ENCODE measurements around the gene OSBPL8. TPM values are rescaled to one million over a fixed set of nuclear protein-coding genes. Genes with fewer than 3 reads are reported as not detected.

OSBPL8 gene
- total and polyA plus RNA-seq, 2 of the 8 experiments (the other 6 are each of a cell fraction or from before 2014, with no cell fraction given): 10.9 to 81.1 TPM

DNA sequence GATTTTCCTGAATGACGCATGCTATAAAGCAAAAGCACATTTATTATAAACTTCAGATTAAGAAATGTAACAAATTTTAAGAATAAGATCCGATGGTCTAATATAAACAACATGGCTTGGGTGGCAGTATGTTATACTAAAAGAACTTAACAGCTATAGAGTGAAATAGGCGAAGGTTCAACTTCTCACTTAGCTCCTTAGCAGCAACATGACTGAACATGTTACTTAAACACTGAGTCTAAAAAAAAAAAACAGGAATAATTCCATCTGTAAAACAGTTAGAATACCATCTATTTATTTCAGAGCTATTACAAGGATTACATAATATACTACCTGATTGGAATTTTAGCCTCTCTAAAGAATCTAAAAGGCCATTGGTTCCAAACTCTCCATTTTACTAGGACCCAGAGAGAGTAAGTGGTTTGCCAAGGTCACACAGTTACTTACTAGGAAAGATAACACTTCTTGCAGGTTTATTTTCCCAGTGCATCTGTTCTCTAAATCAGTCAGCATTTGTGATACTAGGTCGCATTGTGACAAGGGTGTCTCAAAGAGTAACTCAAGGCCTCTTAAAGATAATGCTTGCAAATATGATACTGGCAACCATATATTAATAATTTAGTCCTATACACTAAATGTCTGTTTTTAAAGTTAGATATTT is 14.8 kb downstream of the OSBPL8 start:
- Histone ChIP-seq H3K27ac (ENCODE audit: low read depth, low read length) (no peak overlapping the region), H3K9me3 (ENCODE audit: insufficient read depth in 2 of 2, low read depth in 1 of 2, low read length in 1 of 2) (no peaks in the 10 kb centered on the region), H3K27me3 (replicated peaks in 1 of 4; ENCODE audit: control insufficient read depth in 3 of 4, extremely low read depth in 1 of 4, insufficient read depth in 3 of 4, low read length in 3 of 4) (no peaks in the 10 kb centered on the region), H2AFZ (ENCODE audit: low read length) (no peak overlapping the region), H3K79me1 (ENCODE audit: low read depth, low read length) (no peaks in the 10 kb centered on the region), H3K36me3 (ENCODE audit: control insufficient read depth in 2 of 4, insufficient read depth in 4 of 4, low read length in 3 of 4) (no peaks in the 10 kb centered on the region), H3K23ac (ENCODE audit: insufficient read length) (no peak overlapping the region), H2BK12ac (ENCODE audit: low read depth, low read length) (no peak overlapping the region), H3K4me3 (ENCODE audit: extremely low read depth in 1 of 4, insufficient read depth in 2 of 4, low read depth in 3 of 4, low read length in 4 of 4) (no peak overlapping the region), H3K4ac (replicated peaks; ENCODE audit: insufficient read length, low read depth, low read length) (no peak overlapping the region), H4K8ac (ENCODE audit: extremely low read depth, insufficient read depth, low read length) (no peak overlapping the region), H3K14ac (ENCODE audit: insufficient read length) (no peak overlapping the region), H3K56ac (replicated peaks; ENCODE audit: insufficient read length, low read depth, low read length) (no peak overlapping the region), H4K20me1 (replicated peaks in 1 of 2; ENCODE audit: control insufficient read depth in 1 of 2, insufficient read depth in 2 of 2, low read length in 2 of 2) (peaks cover 1 to 2% of the 10 kb centered on the region in 2 experiments), H3K4me2 (ENCODE audit: insufficient read depth in 1 of 2, low read depth in 2 of 2, low read length in 2 of 2) (no peak overlapping the region), H3K23me2 (ENCODE audit: low read depth, low read length) (no peaks in the 10 kb centered on the region; the same call in 1 of the 2 replicates), H4K5ac (ENCODE audit: insufficient read length, low read depth, low read length) (no peak overlapping the region), H2BK5ac (ENCODE audit: low read depth, low read length) (no peak overlapping the region), H2AK5ac (ENCODE audit: low read depth, low read length) (no peak overlapping the region), H3K18ac (ENCODE audit: extremely low read depth, low read length) (no peak overlapping the region), H2BK120ac (replicated peaks; ENCODE audit: low read depth, low read length) (no peak overlapping the region), H2BK20ac (ENCODE audit: low read length) (no peak overlapping the region), H4K91ac (replicated peaks; ENCODE audit: insufficient read length, low read length) (no peak overlapping the region), H3K9ac (replicated peaks in 1 of 4; ENCODE audit: extremely low read depth in 1 of 4, low read depth in 3 of 4, low read length in 3 of 4) (no peak overlapping the region), H3K79me2 (ENCODE audit: control insufficient read depth in 1 of 2, insufficient read depth in 2 of 2, low read length in 2 of 2) (peaks cover 4 to 91% of the 10 kb centered on the region in 2 experiments; a peak in 3 of 4 replicates), H2BK15ac (ENCODE audit: low read length) (no peak overlapping the region), H3K4me1 (replicated peaks in 1 of 4; ENCODE audit: control insufficient read depth in 3 of 4, insufficient read depth in 4 of 4, low read length in 3 of 4) (peaks cover 0 to 8% (median 4%) of the 10 kb centered on the region in 4 experiments; a peak in 4 of 7 replicates)
- no peak for DNase-seq (ENCODE audit: low read depth in 1 of 2, low spot score in 2 of 2)
- no peak for TF ChIP-seq JUN (IDR thresholded peaks at IDR 0.05; ENCODE audit: low read depth, low read length)
- FAIRE-seq: no peak
- 86% methylated on average over 4 of the region's 4 CpGs; no CpG with 5 or more reads in 1 of the 2 experiments for WGBS, 2 experiments (ENCODE audit: extremely low coverage in 1 of 2, insufficient coverage in 1 of 2, insufficient read length in 1 of 2, insufficient replicate concordance in 2 of 2, low coverage in 1 of 2, low lambda C conversion rate in 2 of 2, missing lambda C conversion rate in 1 of 2)
- ChIA-PET POLR2A (ENCODE audit: partially characterized antibody) (interaction anchor here (2.1 kb wide), 1 partner anchor 14 kb away, joined by 5 read pairs; the partner anchor contains the start of gene OSBPL8), CTCF (ENCODE audit: partially characterized antibody) (interaction anchor here (0.8 kb wide), 1 partner anchor 11 kb away, joined by 3 read pairs; no protein-coding TSS in a partner anchor)

Measured in H1 (cell line).